Gastroesophageal sphincter (tissue), 3 donors: ENCODE measurements around the gene PLCG2.
"Not testable (repeated sequence)": the region's sequence is repeated elsewhere in the genome, so short reads cannot be mapped to it uniquely, and the experiment has no call there.

ENCODE experiments used
- POLR2A ChIP-seq, 2 donors: fragments of 450-650 bp; IDR thresholded peaks; one replicate each; pipeline ENCODE4 v1.6.1; 2017; ENCODE audit warnings: antibody characterized with exemption in 2 of 2, mild to moderate bottlenecking in 2 of 2, moderate library complexity in 1 of 2
- TF ChIP-seq, protein P1 (sequence below), 4 experiments: fragments of 200-600 bp in 2 of 4; fragments of 450-650 bp in 2 of 4; sonication (generic) in 1 of 4; IDR thresholded peaks; one replicate each; pipeline ENCODE4 v1.5.1; 2017 to 2019; ENCODE audit warnings: antibody characterized with exemption in 4 of 4, mild to moderate bottlenecking in 2 of 4, moderate library complexity in 2 of 4

DNA sequence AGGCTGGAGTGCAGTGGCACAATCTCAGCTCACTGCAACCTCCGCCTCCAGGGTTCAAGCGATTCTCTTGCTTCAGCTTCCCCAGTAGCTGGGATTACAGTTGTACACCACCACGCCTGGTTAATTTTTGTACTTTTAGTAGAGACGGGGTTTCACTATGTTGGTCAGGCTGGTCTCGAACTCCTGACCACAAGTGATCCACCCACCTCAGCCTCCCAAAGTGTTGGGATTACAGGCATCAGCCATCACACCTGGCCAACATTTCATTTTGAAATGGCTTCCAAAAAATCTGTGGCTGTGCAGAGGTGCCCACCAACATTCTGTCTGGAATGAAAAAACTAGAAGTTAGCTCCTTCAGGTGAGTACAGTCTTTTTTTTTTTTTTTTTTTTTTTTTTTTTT lies 22.6 kb downstream of the PLCG2 start:
- TF ChIP-seq, protein P1, sequence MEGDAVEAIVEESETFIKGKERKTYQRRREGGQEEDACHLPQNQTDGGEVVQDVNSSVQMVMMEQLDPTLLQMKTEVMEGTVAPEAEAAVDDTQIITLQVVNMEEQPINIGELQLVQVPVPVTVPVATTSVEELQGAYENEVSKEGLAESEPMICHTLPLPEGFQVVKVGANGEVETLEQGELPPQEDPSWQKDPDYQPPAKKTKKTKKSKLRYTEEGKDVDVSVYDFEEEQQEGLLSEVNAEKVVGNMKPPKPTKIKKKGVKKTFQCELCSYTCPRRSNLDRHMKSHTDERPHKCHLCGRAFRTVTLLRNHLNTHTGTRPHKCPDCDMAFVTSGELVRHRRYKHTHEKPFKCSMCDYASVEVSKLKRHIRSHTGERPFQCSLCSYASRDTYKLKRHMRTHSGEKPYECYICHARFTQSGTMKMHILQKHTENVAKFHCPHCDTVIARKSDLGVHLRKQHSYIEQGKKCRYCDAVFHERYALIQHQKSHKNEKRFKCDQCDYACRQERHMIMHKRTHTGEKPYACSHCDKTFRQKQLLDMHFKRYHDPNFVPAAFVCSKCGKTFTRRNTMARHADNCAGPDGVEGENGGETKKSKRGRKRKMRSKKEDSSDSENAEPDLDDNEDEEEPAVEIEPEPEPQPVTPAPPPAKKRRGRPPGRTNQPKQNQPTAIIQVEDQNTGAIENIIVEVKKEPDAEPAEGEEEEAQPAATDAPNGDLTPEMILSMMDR (IDR thresholded peaks at IDR 0.05): not testable (repeated sequence)
- not testable (repeated sequence) for TF ChIP-seq POLR2A (IDR thresholded peaks at IDR 0.05)
